Measurements from ENCODE around the gene RNASEH2A.
"Not testable (repeated sequence)": the region's sequence is repeated elsewhere in the genome, so short reads cannot be mapped to it uniquely, and the experiment has no call there.

The RNASEH2A gene

DNA sequence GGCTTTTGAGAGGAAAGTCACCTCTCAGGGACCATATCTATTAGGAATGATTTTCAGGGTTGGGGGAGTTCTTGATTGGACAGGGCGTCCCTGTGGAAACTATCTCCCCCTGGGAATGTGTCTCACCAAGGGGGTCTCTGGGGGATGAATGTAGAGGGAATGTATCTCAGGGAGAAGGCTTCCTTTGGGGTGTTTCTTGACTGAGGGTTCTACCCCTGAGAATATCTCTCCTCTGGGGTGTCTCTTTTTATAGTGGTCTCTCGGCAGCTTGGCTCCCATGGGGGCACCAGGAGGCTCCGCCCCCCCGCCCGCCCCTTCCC lies 27.0 kb downstream of the RNASEH2A start:
- no peak for DNase-seq

GRCh38 chr19:12833738-12834565 lies 27.6 kb downstream of the RNASEH2A start:
- DNase-seq = no peak

DNA sequence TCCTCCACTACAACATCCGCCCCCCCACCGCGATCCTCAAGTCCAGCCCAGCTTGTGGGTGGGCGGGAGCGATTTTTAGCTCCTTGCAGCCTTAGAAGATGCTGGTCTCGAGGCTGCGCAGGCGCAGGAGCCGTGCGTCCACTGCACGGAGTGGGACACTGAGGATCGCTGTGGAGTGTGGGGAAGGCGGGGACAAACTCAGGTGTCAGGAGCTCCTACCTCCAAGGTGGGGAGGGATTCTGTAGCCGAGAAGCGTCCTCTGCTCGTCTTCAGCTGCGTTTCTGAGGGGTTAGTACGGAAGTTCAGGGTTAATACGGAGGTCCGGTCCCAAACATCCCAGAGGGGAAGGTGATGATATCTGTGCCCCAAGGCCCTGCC lies 28.2 kb downstream of the RNASEH2A start, which contains the start of gene RTBDN:
Gene RTBDN, minus strand, starts transcription at position 14 of the 378 bp plus-strand sequence. CDS start 4,600 bp downstream, outside the sequence.
- DNase-seq = no peak

- DNase-seq = no peak
Measured at GRCh38 chr19:12834976-12835757, 28.8 kb downstream of the RNASEH2A start.

- DNase-seq = no peak
Measured at GRCh38 chr19:12836529-12836863, 30.1 kb downstream of the RNASEH2A start.

- DNase-seq = no peak
Measured at GRCh38 chr19:12837225-12837624, 30.8 kb downstream of the RNASEH2A start.

DNA sequence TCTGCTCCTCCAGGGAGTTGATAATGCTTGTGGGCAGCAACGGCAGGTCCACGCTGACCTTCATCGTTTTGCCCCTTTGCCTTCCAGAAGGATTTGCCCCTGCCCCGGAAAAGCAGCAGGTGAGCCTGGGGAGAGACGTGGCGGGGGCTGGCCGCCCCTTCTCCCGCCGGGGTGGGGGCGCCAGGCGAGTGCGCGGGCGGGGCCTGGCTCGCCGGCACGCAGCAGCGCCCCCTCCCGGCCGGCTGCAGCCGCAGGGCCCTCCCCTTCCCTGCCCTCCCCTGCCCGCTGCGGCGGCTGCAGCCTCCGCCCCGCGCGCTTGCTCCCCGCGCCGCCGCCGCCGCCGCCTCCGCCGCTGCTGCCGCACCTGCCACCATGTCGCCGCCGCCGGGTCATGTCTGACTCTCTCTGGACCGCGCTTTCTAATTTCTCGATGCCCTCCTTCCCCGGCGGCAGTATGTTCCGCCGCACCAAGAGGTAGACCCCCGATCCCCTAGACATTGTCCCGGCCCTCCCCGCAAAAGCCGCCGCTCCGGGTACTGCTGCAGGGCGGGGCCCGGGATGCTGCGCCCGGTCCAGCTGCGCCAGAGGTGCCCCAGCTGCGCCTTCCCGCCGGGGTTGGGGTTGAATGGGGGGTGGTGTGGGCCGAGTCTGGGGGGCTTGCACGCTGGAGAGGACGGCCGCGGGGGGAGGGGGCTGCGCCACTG lies 31.9 kb downstream of the RNASEH2A start, which contains the start of gene MAST1:
Gene MAST1, plus strand, starts transcription at position 334 of the 704 bp plus-strand sequence. Its CDS starts 58 bp downstream, at position 392.
- peak; percentile 40 for DNase-seq

- DNase-seq = no peak
Measured at GRCh38 chr19:12838886-12839756, 32.7 kb downstream of the RNASEH2A start.

- peak; percentile 50 for DNase-seq
Measured at GRCh38 chr19:12840091-12841079, 34.0 kb downstream of the RNASEH2A start.

- peak; percentile 41 for DNase-seq
Measured at GRCh38 chr19:12841094-12841493, 34.7 kb downstream of the RNASEH2A start.

GRCh38 chr19:12842511-12842910 lies 36.1 kb downstream of the RNASEH2A start:
- DNase-seq = no peak

- DNase-seq = no peak
Measured at GRCh38 chr19:12843328-12843727, 36.9 kb downstream of the RNASEH2A start.

GRCh38 chr19:12843999-12844732 lies 37.8 kb downstream of the RNASEH2A start:
- no peak for DNase-seq

DNA sequence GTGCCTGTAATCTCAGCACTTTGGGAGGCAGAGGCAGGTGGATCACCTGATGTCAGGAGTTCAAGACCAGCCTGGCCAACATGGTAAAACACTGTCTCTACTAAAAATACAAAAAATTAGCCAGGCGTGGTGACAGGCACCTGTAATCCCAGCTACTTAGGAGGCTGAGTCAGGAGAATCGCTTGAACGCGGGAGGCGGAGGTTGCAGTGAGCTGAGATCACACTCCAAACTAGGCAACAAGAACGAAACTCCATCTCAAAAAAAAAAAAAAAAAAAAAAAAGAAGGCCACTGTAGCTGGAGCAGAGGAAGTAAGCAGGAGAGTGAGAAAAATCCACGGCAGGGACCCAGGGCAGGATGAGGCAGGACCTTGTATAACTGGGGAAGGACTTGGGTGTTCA lies 40.2 kb downstream of the RNASEH2A start:
- DNase-seq = not testable (repeated sequence)

DNA sequence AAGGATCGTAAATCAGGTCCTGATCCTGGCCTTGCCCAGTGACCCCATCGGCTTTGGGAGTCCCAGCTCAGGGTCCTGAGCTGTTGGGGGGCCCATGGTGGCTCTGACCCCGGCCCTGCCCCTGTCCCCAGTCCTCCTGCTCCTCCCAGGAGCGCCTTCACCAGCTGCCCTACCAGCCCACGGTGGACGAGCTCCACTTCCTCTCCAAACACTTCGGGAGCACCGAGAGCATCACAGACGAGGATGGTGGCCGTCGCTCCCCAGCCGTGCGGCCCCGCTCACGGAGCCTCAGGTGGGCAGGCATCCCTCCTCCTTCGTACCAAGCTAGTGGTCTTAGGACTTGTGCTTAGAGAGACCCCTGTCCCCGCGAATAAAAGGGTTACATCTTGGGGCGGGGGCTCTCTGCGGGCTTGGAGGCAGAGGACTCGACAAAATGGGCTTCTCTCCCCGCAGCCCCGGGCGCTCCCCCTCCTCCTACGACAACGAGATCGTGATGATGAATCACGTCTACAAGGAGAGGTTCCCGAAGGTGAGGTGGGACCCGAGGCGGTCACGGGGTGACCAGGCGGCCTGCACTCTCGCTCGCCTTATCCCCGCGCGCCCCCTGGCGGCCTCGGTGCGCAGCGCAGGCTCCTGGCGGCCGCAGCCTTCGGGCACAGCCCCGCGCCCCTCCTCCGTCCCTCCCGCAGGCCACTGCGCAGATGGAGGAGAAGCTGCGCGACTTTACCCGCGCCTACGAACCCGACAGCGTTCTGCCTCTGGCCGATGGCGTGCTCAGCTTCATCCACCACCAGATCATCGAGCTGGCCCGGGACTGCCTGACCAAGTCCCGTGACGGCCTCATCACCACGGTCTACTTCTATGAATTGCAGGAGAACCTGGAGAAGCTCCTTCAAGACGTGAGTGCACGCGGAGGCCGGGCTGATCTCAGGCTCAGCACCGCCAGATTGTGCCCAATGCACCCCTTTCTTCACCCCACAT lies 41.1 kb downstream of the RNASEH2A start:
- peak; percentile 87 for DNase-seq

DNA sequence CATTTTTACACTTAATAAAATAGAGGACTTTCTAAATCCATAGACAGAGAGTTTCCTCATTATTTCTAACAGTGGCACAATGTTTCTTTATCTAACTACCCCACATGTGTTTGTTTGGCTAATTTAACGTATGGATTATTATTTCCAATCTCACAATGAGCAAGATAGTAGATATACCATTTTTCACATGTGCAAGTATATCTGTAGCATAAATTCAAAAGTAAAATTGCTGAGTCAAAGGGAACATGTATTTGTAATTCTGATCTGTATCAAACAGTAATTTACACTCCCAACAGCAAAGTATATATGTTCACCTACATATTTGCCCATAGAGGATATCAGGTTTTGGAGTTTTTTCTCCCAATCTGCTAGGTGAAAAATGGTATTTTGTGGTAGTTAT lies 50.3 kb downstream of the RNASEH2A start:
- DNase-seq = no peak

- no peak for DNase-seq
Measured at GRCh38 chr19:12858041-12858928, 51.9 kb downstream of the RNASEH2A start.

DNA sequence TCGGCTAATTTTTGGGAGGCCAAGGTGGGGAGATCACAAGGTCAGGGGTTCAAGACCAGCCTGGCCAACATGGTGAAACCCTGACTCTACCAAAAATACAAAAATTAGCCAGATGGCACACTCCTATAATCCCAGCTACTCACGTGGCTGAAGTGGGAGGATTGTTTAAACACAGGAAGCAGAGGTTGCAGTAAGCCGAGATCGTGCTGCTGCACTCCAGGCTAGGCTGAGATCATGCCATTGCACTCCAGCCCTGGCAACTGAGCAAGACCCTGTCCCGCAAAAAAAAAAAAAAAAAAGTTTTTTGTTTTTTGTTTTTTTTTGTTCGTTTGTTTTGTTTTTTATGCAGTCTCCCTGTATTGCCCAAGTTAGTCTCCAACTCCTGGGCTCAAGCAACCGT lies 53.2 kb downstream of the RNASEH2A start:
- DNase-seq = no peak
